Measurements from ENCODE around the gene RELL1. TPM values are rescaled to one million over a fixed set of nuclear protein-coding genes. Genes with fewer than 3 reads are reported as not detected.

The RELL1 gene
- total and polyA plus RNA-seq, 8 donors, result 10.1 to 35.6 (median 11.3) TPM

- TF ChIP-seq, protein P1, sequence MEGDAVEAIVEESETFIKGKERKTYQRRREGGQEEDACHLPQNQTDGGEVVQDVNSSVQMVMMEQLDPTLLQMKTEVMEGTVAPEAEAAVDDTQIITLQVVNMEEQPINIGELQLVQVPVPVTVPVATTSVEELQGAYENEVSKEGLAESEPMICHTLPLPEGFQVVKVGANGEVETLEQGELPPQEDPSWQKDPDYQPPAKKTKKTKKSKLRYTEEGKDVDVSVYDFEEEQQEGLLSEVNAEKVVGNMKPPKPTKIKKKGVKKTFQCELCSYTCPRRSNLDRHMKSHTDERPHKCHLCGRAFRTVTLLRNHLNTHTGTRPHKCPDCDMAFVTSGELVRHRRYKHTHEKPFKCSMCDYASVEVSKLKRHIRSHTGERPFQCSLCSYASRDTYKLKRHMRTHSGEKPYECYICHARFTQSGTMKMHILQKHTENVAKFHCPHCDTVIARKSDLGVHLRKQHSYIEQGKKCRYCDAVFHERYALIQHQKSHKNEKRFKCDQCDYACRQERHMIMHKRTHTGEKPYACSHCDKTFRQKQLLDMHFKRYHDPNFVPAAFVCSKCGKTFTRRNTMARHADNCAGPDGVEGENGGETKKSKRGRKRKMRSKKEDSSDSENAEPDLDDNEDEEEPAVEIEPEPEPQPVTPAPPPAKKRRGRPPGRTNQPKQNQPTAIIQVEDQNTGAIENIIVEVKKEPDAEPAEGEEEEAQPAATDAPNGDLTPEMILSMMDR (IDR thresholded peaks at IDR 0.05), result no peak
- intact Hi-C loops (cut with DNase I), result no loop called here
- H3K4me1 ChIP-seq, result no peaks in the 10 kb centered on the region
- H3K27ac ChIP-seq, result no peak overlapping the region
- no peak for DNase-seq
- no peak for ATAC-seq
- no peaks in the 10 kb centered on the region for H3K27me3 ChIP-seq
- no peaks in the 10 kb centered on the region for H3K9me3 ChIP-seq
- H3K36me3 ChIP-seq, result no peaks in the 10 kb centered on the region
- H3K4me3 ChIP-seq, result no peak overlapping the region
Measured at GRCh38 chr4:37732526-37733186, 46.5 kb upstream of the RELL1 start.

- H3K36me3 ChIP-seq, result no peaks in the 10 kb centered on the region
- H3K27ac ChIP-seq, result no peak overlapping the region
- TF ChIP-seq, protein P1 (IDR thresholded peaks at IDR 0.05), result no peak
- H3K27me3 ChIP-seq, result no peaks in the 10 kb centered on the region
- H3K4me1 ChIP-seq, result no peaks in the 10 kb centered on the region
- no peak for DNase-seq
- H3K9me3 ChIP-seq, result no peaks in the 10 kb centered on the region
- no peak overlapping the region for H3K4me3 ChIP-seq
- no peak for ATAC-seq
- intact Hi-C loops (cut with DNase I), result no loop called here
Measured at GRCh38 chr4:37729649-37730004, 43.5 kb upstream of the RELL1 start.

- Histone ChIP-seq H3K27ac (peak overlapping the region in 1 of 2 donors; percentile 6), H3K4me1 (no peaks in the 10 kb centered on the region), H3K36me3 (no peaks in the 10 kb centered on the region), H3K9me3 (no peaks in the 10 kb centered on the region), H3K4me3 (no peak overlapping the region), H3K27me3 (no peaks in the 10 kb centered on the region)
- DNase-seq (no peak), ATAC-seq (no peak)
- intact Hi-C loops (cut with DNase I), result no loop called here
- TF ChIP-seq, protein P1 (IDR thresholded peaks at IDR 0.05), result no peak
Measured at GRCh38 chr4:37728064-37728463, 41.9 kb upstream of the RELL1 start.

GRCh38 chr4:37727635-37728034, 41.5 kb upstream of the RELL1 start:
- Histone ChIP-seq H3K4me3 (no peak overlapping the region), H3K9me3 (no peaks in the 10 kb centered on the region), H3K36me3 (no peaks in the 10 kb centered on the region), H3K4me1 (no peaks in the 10 kb centered on the region), H3K27ac (peak overlapping the region in 1 of 2 donors; percentile 6), H3K27me3 (no peaks in the 10 kb centered on the region)
- no peak for ATAC-seq
- no peak for DNase-seq
- intact Hi-C loops (cut with DNase I), result no loop called here
- TF ChIP-seq, protein P1 (IDR thresholded peaks at IDR 0.05), result no peak

DNA sequence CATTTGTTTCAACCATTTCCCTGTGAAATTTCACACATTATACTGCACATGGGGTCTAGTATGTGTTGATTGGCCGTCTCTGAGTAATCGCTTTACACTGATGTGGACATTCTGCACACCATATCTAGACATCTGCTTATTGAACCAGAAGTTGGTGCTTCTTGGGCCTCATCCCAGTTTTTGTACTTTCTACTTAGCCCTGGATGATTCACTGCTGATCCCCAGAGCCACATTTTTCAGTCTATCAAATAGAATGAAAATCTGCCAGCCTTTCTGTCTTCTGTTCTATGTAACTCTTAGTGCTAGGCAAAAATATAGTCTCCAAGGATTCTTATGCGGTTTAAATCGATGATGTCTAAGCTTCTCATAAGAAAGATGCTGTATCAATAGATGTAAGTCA, 40.5 kb upstream of the RELL1 start:
- intact Hi-C loops (cut with DNase I), result no loop called here
- Histone ChIP-seq H3K27ac (no peak overlapping the region), H3K36me3 (no peaks in the 10 kb centered on the region), H3K4me1 (no peaks in the 10 kb centered on the region), H3K27me3 (no peaks in the 10 kb centered on the region), H3K9me3 (no peaks in the 10 kb centered on the region), H3K4me3 (no peak overlapping the region)
- no peak for ATAC-seq
- DNase-seq, result no peak
- TF ChIP-seq, protein P1 (IDR thresholded peaks at IDR 0.05), result no peak

Data from left lung (tissue), 10 donors.